HPDE6-E6E7 (cell line): ENCODE measurements around the gene SNTG2.
"Not testable (repeated sequence)": the region's sequence is repeated elsewhere in the genome, so short reads cannot be mapped to it uniquely, and the experiment has no call there.

ENCODE experiments used
- DNase-seq: peaks from one replicate; pipeline ENCODE4 v3.0.0; 2011; ENCODE audit warnings: missing footprints; ENCODE audit errors: extremely low spot score

Gene SNTG2

DNA sequence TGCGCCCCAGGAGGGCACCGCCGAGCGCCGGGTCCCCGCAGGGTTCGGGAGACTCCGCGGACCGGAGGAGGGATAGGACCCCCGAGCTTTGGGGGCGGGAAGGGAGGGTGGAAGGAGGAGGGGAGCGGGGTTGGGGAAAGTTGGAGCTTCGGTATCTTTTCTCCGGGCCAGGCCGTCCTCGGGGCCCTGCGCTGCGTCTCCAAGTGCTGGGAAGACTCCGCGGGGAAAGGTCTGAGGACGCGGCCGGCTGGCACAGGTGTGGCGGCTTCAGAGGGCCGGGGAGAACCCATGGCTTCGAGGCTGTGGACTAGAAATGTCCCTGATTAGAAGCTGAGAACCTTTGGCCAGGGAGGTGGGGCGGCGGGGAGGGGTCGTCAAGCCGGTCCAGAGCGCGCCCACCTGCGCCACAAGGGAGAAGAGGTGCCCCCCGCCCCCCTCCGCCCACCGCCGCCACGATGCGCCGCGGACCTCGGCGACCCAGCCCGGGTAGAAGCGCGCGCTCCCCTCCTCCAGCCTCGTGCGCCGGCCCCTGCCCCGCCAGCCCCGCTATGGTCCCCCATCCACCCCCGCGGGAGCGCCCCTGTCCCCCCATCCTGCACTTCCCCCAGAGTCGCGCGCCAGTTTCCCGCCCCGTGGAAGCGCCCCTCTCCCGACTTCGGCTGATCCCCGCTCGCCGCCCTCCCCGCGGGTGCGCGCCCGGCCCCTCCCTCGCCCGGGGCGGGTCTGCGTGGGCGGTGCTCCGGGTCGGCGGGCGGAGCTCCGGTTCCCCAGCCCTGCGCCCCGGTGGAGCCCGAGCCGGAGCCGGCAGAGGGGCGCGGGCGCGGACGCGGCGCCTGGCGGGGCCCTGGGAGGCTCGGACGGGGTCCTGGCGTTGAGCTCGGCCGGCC, at the start of gene SNTG2:
Gene SNTG2, plus strand, starts transcription at position 770 of the 887 bp plus-strand sequence. CDS start 148 bp downstream, outside the sequence.
- no peak for DNase-seq

DNA sequence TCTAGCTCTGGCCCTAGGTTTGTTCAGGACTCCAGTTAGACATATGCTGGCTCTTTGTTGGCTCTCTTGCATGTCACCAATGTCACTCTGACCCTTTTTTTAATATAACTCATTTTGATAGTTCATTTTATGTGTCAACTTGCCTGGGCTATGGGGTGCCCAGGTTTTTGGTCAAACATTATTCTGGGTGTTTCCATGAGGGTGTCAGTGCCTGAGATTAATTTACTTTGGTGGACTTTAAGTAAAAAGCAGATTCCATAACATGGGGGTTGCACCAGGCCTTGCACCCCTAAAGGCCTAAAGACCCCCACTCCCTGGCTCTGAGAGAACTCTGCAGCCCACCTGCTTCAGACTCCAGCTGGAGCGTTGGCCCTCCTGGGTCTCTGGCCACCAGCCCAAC, 48.1 kb upstream of the SNTG2 start:
- DNase-seq = no peak

DNA sequence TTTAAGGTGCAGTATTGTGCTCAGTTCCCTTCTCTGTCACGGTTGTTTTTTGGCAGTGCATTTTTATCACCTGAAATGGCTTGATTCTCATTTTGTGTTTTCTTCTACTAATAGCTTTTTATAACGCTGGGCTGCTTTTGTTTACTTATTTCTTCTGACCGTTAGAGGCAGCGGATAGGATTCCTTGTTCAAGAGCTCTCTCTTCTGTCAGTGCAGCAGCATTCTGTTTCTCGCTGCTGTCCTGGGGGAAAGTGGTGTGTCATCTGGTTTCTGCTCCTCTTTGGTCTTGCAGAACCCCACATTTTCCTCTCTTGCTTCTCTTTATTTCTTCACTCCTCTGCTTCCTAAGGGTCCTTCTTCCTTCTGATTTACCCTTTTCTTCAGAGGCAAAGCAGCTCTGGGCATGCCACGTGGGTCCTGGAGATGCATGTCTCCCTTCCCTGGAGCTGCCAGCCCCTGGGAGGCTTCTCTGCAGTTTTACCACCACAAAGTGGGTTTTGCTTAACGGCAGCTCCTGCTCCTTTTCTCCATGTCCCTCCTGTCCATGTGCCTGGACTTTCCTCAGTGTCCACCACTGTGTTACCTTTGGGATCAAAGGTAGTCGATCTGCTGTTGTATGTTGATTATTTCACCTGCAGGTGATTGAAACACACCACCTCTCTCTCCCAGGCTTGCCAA, 47.3 kb upstream of the SNTG2 start:
- DNase-seq = no peak

DNA sequence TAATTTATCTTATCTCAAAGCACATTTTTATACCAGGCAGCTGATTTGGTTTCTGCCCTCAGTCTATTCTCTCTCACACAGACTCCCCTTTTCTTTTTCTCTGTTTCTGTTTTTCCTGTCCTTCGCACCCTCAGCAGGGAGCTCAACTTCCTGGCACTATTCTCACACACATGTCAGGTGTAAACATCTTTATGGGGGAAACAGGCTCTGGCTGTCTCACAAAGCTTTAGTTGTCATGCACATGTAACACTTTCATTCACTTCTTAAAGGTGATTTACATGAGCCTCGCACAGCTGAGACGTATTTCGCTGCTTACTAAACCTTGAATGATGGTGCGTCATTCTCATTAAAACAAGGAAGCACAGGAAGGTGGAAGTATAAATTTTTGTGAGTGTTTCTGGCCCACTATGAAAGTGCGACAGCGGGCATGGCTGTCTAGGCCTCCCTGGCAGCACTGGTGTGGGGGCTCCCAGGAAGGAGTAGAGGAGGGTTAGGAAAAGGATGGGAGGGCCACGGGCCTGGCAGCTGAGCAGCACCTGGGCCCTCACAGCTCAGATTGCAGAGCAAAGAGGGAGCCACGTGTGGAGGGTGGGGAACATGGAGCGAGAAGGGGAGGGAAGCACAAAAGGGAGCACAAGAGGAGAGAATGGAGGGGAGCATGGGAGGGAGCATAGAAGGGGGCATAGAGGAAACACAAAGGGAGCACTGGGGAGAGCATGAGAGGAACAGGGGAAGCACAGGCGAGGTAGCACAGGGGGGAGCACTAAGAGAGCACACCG, 46.2 kb upstream of the SNTG2 start:
- no peak for DNase-seq

DNA sequence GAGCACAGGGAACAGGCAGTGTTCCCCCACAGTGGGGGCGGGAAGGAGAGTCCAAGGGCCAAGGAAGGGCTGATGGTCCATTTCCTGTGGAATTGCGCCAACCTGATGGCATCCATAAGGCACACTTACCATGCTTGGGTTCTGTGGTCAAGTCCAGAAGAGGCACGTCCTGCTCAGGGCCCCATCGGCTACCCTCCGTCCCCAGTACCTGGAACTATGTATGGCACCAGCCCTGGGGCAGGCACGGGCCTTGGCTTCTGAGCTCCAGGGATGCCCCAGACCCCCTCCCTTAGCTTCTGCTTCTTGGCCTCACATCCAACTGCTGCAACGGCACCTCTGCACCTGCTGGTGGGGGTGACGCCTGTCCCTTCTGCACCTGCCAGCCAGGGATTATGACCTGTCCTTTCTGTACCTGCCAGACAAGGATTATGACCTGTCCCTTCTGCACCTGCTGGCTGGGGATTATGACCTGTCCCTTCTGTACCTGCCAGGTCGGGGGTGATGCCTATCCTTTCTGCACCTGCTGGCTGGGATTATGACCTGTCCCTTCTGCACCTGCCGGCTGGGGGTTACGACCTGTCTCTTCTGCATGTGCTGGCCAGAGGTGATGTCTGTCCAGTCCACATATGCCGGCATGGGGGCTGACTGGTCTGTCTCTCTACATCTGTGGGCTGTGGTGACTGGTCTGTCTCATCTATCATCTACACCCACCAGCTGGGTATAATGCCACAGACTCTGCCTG, 45.4 kb upstream of the SNTG2 start:
- DNase-seq = no peak

DNA sequence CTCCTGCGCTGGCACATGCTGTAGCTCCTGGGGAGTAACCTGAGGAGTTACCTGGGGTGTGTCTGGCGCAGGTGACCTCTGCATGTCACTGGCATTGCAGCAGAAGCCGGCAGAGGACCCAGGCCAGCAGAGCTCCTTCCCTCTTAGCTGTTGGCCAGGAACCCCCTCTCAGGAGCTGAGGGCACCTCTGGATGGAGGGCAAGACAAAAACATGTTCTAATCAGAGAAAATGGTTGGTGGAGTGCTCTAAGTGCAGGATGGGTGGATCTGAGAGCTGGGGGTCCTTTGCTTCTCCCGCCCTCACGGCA, 44.9 kb upstream of the SNTG2 start:
- no peak for DNase-seq

DNA sequence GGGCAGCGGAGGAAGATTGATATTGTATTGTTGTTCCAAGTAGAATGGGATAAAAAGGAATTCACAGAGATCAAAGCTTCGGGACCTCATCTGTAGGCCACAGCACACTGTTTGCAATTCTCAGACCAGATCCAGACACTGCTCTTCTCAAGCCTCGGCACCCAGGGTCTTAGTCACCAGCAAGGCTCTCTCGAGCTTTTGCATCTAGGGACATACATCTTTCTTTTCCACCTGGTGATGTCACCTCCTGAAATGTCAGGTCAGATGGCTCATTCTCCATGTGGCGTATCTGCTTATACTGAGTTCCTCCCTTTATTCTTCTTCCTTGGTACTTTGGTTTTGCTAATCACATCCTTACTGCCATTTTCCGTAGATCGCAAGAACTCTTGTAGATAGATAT, 42.9 kb upstream of the SNTG2 start:
- DNase-seq = no peak

DNA sequence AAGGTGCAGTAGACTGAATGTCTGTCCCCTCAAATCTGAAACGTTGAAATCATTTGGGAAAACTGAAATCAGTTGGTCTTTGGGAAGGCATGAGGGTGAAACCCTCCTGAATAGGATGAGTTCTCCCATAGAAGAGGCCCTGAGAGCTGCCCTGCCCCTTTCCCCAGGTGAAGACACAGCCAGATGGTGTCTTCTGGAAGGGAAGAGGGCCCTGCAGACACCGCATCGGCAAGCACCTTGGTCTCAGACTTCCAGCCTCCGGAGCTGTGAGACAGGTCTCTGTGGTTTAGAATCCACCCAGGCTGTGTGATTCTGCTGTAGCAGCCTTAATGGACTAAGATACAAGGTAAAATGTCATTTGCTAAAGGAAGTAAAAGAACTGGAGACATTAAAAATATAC, 42.1 kb upstream of the SNTG2 start:
- no peak for DNase-seq

DNA sequence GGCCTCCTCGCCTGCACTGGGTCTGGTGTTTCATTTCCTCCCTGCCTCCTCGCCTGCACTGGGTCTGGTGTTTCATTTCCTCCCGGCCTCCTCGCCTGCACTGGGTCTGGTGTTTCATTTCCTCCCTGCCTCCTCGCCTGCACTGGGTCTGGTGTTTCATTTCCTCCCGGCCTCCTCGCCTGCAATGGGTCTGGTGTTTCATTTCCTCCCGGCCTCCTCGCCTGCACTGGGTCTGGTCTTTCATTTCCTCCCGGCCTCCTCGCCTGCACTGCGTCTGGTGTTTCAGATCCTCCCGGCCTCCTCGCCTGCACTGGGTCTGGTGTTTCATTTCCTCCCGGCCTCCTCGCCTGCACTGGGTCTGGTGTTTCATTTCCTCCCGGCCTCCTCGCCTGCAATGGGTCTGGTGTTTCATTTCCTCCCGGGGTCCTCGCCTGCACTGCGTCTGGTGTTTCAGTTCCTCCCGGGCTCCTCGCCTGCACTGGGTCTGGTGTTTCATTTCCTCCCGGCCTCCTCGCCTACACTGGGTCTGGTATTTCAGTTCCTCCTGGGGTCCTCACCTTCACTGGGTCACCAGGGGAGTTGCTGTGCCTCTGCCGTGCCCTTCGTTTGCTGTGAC, 40.8 kb upstream of the SNTG2 start:
- DNase-seq = not testable (repeated sequence)

DNA sequence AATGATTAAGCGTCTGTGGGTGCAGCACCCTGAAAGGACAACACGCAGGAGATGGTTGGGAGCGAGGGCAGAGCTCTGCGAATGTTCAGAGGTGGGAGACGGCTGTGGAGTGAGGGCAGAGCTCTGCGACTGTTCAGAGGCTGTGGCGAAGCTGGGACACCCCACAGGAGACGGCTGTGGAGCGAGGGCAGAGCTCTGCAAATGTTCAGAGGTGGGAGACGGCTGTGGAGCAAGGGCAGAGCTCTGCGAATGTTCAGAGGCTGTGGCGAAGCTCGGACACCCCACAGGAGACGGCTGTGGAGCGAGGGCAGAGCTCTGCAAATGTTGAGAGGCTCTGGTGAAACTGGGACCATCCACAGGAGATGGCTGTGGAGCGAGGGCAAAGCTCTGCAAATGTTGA, 40.0 kb upstream of the SNTG2 start:
- DNase-seq = no peak

DNA sequence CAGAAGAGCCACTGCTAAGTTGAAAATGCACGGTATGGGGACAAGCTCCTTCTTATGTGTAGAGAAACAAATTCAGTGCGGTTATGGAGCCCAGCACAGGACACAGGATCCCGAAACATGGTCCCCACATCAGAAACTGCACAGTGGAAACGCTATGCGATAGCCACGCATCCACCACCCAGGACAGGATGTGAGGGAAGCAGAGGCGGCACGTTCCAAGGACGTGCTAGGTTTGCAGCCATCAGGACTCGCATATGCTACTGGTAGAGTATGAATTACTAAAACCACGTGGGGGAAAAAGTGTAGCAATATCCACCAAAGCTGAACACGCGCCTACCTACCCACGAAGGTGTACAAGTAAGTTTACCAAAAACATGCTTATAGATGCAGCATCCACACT, 34.7 kb upstream of the SNTG2 start:
- DNase-seq = no peak

DNA sequence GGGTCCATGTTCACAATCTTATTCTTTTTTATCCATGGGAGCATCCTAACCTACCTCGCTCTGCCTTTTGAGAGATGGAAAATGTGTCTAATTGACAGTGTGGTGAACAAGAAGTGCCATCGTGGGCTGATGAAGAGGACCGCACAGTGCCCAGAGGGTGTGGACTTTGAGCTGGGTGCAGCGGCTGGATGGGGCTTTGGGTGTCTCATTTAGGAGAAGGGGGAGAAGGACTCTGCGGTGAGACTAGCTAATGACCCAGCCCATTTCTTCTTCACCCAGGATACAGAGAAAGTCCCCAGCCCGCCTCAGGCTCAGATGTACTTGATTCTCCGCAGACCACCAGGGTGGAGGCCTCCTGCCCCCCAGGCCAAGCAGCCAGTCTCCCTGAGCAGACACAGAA, 33.7 kb upstream of the SNTG2 start:
- DNase-seq = no peak

DNA sequence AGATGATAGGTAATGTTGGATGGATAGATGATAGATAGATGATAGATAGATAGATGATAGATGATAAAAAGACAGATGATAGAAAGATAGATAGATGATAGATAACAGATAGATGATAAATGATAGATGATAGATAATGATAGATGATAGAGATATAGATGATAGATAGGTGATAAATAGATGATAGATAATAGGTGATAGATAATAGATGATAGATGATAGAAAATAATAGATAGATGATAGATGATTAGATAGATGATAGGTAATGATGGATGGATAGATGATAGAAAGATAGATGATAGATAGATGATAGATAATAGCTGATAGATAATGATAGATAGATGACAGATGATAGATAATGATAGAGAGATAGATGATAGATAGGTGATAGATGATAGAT, 31.0 kb upstream of the SNTG2 start:
- DNase-seq = no peak

DNA sequence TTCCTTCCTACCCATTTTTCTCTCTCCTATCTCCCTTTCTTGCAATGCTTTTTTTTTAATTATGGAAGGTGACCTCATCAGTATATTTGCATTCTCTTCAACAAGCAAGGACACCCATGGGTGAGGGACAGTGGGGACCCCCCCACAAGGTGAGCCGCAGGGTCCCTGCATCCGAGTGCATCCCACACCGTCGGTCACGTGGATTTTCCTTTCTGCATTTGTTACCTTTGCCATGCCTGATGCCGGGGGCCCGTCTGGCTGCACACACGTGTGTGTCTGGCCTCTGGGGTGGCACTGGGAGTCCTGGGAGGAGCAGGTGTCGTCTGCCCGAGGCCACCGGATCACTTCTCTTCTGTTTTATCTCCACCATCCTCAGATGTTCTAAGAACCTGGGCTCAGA, 30.1 kb upstream of the SNTG2 start:
- DNase-seq = no peak

DNA sequence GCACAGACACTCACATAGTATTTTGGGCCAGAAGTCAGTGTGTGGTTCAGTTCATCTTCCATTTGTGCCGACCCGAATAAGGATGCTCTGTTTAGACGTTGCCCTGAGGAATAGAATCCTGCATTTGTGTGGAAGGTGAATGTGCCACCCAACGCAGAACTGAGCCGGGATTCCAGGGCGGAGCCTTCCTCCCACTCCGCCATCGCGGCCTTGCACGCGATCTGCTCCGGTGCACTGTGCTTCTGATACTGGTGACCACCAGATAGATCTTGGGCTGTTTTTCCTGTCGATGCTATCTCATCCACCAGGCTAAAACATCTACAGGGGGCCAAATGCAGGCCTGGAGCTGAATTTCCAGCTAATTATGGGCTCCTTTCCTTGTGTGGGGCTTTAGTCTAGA, 29.6 kb upstream of the SNTG2 start:
- no peak for DNase-seq

DNA sequence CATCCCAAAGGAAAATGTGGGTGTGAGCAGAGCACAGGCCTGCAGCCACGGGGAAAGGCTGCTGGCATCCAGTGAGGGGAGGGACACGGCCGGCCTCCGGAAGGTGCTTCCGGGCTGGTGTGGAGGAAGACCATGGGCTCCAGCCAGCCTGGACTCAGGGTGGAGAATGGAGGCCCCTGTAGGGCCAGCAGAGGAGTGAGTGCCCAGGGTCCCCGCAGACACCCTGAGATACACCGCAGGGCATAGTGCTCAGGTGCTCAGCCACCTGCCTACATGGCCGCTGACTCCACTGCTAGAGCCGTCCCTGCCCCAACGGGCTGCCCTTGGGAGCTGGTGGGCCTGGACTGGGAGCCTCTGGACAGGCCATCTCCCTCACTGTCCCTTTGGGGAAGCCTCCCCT, 28.5 kb upstream of the SNTG2 start:
- no peak for DNase-seq

DNA sequence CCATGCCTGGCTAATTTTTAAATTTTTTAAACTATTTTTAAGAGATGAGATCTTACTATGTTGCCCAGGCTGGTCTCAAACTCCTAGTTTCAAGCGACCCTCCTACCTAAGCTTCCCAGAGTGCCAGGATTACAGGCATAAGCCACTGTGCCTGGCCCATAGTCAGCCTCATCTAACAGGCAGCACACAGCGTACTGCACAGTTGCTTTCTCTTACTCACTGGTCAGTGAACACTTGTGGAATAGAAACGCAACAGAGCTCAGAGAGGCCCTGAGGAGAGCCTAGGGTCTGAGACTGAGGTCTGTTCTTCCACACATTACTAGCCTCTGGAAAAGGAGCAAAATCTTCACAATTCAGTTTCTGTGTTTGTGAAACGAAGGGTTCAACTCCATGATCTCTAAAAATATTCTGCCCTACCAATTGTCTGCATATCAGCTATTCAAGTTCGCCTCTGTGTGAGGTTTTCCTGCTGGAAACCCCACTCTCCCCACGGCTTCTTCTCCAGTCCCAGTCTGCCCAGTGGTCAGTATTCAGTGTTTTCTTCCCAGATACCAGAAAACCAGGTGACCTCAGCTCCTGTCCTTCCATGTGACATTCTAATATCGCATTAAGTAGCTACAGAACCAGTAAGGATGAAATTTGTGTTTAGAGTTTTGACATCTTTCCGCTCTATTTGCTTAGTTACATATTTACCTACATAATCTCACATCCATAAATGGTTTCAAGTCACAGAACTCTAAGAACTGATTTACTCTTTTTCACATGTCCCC, 26.6 kb upstream of the SNTG2 start:
- DNase-seq = no peak

DNA sequence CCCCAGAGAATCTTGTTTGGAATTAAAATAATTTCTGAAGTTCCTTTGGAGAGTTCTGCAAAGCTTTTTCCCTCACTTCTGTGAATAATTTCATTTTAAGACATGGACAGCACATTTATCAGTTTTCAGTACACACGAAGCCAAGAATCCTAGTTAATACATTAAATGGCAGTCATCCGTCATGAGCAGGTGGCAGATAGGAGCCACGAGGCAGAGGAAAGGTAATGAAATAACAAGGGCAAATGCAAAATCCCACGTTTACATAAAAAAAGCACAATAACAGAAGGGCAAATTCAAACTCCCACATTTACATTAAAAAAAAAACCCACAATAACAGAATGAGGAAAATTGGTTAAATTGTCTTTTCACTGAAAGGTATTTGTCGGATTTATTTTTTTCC, 25.9 kb upstream of the SNTG2 start:
- no peak for DNase-seq

DNA sequence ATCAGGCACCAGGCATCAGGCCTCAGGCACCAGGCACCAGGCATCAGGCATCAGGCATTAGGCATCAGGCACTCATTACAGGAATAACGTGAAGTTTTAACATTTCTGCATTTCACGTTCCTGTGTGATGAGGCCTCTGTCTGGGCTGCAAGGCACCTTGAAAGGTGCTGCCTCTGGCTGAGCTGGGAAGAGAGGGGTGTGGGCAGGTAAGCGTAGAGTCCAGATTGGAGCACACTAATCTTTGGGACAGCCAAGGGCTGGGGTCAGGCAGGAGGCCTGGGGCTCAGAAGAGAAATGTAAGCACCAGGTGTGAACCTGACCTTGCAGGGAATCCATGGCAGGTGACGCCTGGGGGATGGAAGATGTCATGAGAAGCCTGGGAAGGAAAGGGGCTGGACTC, 25.3 kb upstream of the SNTG2 start:
- no peak for DNase-seq

DNA sequence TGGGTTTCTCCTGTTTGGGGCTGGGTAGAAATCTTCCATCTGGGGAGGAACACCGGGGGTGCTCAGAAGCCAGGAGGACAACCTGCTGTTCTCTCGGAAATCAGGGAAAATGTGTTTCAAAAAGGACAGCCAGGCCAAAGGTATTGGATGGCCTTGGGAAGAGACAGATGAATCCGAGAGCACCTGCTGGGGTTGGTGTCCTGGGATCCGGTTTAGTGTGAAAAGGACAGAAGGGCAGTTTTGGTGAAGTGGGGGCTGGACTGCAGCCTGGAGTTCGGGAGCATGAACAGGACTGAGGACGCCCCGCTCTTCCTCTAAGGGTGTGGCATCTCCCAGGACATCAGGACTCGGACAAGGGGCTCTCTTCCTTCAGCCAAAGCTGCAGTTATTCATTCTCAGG, 24.9 kb upstream of the SNTG2 start:
- DNase-seq = no peak

DNA sequence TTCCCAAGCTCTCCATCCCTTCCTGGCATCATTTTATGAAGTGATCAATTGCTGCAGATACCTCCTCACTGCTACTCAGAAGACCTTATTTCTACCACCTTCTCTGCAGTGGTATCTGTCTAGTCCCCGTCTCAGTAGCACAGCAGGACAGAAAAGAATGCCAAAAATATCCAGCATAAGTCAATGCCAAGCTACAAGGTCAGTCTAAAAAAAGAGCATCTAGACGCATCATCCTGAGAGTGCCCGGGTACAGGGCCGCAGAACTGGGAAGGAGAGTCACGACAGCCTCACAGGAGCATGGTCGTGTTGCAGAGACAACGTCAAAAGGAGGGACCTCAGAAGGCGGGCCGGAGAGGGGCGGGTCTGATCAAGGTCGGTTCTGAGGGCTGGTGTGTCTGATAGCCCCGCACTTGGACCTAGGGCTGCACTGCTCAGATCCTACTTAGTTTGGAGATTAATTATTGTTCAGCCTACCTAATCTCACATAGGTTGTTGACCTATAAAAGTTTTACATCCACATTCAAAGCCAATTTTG, 24.3 kb upstream of the SNTG2 start:
- no peak for DNase-seq
